ENCODE data around the gene KRTAP2-1.
"Not testable (repeated sequence)": the region's sequence is repeated elsewhere in the genome, so short reads cannot be mapped to it uniquely, and the experiment has no call there.

The KRTAP2-1 gene

GRCh38 chr17:41060052-41060604, 13.0 kb upstream of the KRTAP2-1 start, which contains the start of gene KRTAP2-3:
TSS of gene KRTAP2-3 (minus strand) at chr17:41060114. CDS start at chr17:41060050, 64 bp downstream.
- TF ChIP-seq EP300 (IDR thresholded peaks at IDR 0.05; ENCODE audit: borderline replicate concordance): peak; percentile 76
- peak; percentile 54; the same call in 1 of the 2 replicates for TF ChIP-seq TCF12 (IDR thresholded peaks at IDR 0.05; ENCODE audit: low read depth)
- peak; percentile 42; the same call in 1 of the 2 replicates for TF ChIP-seq FOXM1 (IDR thresholded peaks at IDR 0.05; ENCODE audit: borderline replicate concordance, low read depth)
- peak; percentile 67 for TF ChIP-seq MAX (IDR thresholded peaks at IDR 0.05)
- TF ChIP-seq RAD21 (IDR thresholded peaks at IDR 0.05; ENCODE audit: low read depth): no peak
- TF ChIP-seq ZBTB7A (IDR thresholded peaks at IDR 0.05; ENCODE audit: low read depth): no peak
- TF ChIP-seq NFIC (IDR thresholded peaks at IDR 0.05): peak; percentile 60
- peak; percentile 46; the same call in 1 of the 2 replicates for TF ChIP-seq YY1 (IDR thresholded peaks at IDR 0.05; ENCODE audit: low read depth)
- peak; percentile 92 for TF ChIP-seq TEAD4 (IDR thresholded peaks at IDR 0.05)
- no peak for TF ChIP-seq TAF1 (IDR thresholded peaks at IDR 0.05; ENCODE audit: low read depth)

GRCh38 chr17:41059276-41060051, 12.3 kb upstream of the KRTAP2-1 start:
- TF ChIP-seq TEAD4 (IDR thresholded peaks at IDR 0.05) (peak; percentile 55; the same call in 1 of the 2 replicates), TCF12 (IDR thresholded peaks at IDR 0.05; ENCODE audit: low read depth) (0 out of 2 replicates have a peak, but pooled peaks have one; percentile 11)

GRCh38 chr17:41058741-41059140, 11.6 kb upstream of the KRTAP2-1 start:
- TF ChIP-seq REST (IDR thresholded peaks at IDR 0.05; ENCODE audit: low read depth) (no peak), ZBTB7A (IDR thresholded peaks at IDR 0.05; ENCODE audit: low read depth) (no peak), EGR1 (IDR thresholded peaks at IDR 0.05) (no peak), TAF1 (IDR thresholded peaks at IDR 0.05; ENCODE audit: low read depth) (no peak), FOXM1 (IDR thresholded peaks at IDR 0.05; ENCODE audit: borderline replicate concordance, low read depth) (no peak)

GRCh38 chr17:41057547-41057946, 10.4 kb upstream of the KRTAP2-1 start:
- no peak for TF ChIP-seq REST (IDR thresholded peaks at IDR 0.05; ENCODE audit: low read depth)

GRCh38 chr17:41055130-41055529, 8.0 kb upstream of the KRTAP2-1 start, which contains the start of gene KRTAP2-2:
TSS of gene KRTAP2-2 (minus strand) at chr17:41055230. CDS start at chr17:41055211, 19 bp downstream.
- TF ChIP-seq REST (IDR thresholded peaks at IDR 0.05; ENCODE audit: low read depth); TCF12 (IDR thresholded peaks at IDR 0.05; ENCODE audit: low read depth); NFIC (IDR thresholded peaks at IDR 0.05): not testable (repeated sequence)

- no peak for TF ChIP-seq CREB1 (IDR thresholded peaks at IDR 0.05; ENCODE audit: low read depth)
- no peak for TF ChIP-seq YY1 (IDR thresholded peaks at IDR 0.05; ENCODE audit: low read depth)
- peak; percentile 64 for TF ChIP-seq NFIC (IDR thresholded peaks at IDR 0.05)
- TF ChIP-seq USF1 (IDR thresholded peaks at IDR 0.05): no peak
- no peak for TF ChIP-seq EGR1 (IDR thresholded peaks at IDR 0.05)
- TF ChIP-seq MAX (IDR thresholded peaks at IDR 0.05): peak; percentile 30; the same call in 1 of the 2 replicates
- TF ChIP-seq EP300 (IDR thresholded peaks at IDR 0.05; ENCODE audit: borderline replicate concordance): peak; percentile 91
- TF ChIP-seq CEBPB (IDR thresholded peaks at IDR 0.05): peak; percentile 53; the same call in 1 of the 2 replicates
- TF ChIP-seq TEAD4 (IDR thresholded peaks at IDR 0.05): peak; percentile 97
- TF ChIP-seq FOXM1 (IDR thresholded peaks at IDR 0.05; ENCODE audit: borderline replicate concordance, low read depth): peak; percentile 74
- TF ChIP-seq TCF12 (IDR thresholded peaks at IDR 0.05; ENCODE audit: low read depth): peak; percentile 99
Observed at GRCh38 chr17:41054025-41054424, 6.9 kb upstream of the KRTAP2-1 start.

All from Ishikawa (cell line).